Fibroblast of pulmonary artery (primary cell): ENCODE data around the gene TECTA.

Source experiments
- DNase-seq: peaks from one replicate; pipeline ENCODE4 v3.0.0-alpha.2; 2010; ENCODE audit warnings: low read depth
- H3K4me3 ChIP-seq: replicated peaks from 2 replicates; pipeline ENCODE4 v1.5.1; 2011; ENCODE audit warnings: low read depth, mild to moderate bottlenecking, control low read depth, low read length, moderate library complexity
- CTCF ChIP-seq: IDR thresholded peaks from 2 replicates; pipeline ENCODE4 v1.5.1; 2011; ENCODE audit warnings: mild to moderate bottlenecking, control low read depth, low read length, inconsistent platforms; ENCODE audit errors: missing control alignments

Gene TECTA

GRCh38 chr11:121070951-121071845 lies 29.8 kb upstream of the TECTA start:
- no peak overlapping the region for H3K4me3 ChIP-seq
- no peak for DNase-seq
- TF ChIP-seq CTCF, result no peak

GRCh38 chr11:121071846-121072450 lies 29.1 kb upstream of the TECTA start:
- TF ChIP-seq CTCF, result no peak
- no peak for DNase-seq
- no peak overlapping the region for H3K4me3 ChIP-seq

- no peak for TF ChIP-seq CTCF
- no peak overlapping the region for H3K4me3 ChIP-seq
Measured at GRCh38 chr11:121081321-121081720, 19.7 kb upstream of the TECTA start.

GRCh38 chr11:121082219-121082618 lies 18.8 kb upstream of the TECTA start:
- no peak for TF ChIP-seq CTCF
- no peak for DNase-seq
- H3K4me3 ChIP-seq, result no peak overlapping the region

More at GRCh38 chr11:121081321-121081720, 19.7 kb upstream of the TECTA start:
- DNase-seq, result no peak

- no peak for TF ChIP-seq CTCF
- peak; percentile 24 for DNase-seq
- H3K4me3 ChIP-seq, result no peak overlapping the region
Measured at GRCh38 chr11:121082670-121083069, 18.4 kb upstream of the TECTA start.

- peak; percentile 11 for DNase-seq
- no peak for TF ChIP-seq CTCF
- no peak overlapping the region for H3K4me3 ChIP-seq
Measured at GRCh38 chr11:121086866-121087265, 14.2 kb upstream of the TECTA start.

GRCh38 chr11:121089566-121089965 lies 11.5 kb upstream of the TECTA start:
- no peak overlapping the region for H3K4me3 ChIP-seq
- no peak for DNase-seq
- TF ChIP-seq CTCF, result no peak
